ENCODE results near the gene HGD.

DNA sequence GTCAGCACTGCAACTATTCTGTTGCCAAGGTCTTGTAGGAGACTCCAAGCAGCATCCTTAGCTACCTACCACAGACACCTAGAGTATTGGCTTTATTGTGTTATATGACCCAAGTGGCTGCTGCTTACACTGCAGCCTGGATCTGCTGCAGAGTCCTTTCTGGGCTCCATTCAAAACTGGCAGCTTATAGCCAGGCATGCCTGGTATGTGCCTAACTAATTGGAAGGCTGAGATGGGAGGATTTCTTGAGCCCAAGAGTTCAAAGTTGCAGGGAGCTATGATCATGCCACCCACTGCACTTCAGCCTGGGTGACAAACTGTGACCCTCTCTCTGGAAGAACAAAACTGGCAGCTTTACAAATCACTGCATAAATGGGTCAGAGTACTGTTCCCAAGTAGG is 77.3 kb downstream of the HGD start:
- TF ChIP-seq, protein P1, sequence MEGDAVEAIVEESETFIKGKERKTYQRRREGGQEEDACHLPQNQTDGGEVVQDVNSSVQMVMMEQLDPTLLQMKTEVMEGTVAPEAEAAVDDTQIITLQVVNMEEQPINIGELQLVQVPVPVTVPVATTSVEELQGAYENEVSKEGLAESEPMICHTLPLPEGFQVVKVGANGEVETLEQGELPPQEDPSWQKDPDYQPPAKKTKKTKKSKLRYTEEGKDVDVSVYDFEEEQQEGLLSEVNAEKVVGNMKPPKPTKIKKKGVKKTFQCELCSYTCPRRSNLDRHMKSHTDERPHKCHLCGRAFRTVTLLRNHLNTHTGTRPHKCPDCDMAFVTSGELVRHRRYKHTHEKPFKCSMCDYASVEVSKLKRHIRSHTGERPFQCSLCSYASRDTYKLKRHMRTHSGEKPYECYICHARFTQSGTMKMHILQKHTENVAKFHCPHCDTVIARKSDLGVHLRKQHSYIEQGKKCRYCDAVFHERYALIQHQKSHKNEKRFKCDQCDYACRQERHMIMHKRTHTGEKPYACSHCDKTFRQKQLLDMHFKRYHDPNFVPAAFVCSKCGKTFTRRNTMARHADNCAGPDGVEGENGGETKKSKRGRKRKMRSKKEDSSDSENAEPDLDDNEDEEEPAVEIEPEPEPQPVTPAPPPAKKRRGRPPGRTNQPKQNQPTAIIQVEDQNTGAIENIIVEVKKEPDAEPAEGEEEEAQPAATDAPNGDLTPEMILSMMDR (IDR thresholded peaks at IDR 0.05; ENCODE audit: low read depth, low read length, poor library complexity, severe bottlenecking), result no peak
- no peak for TF ChIP-seq EZH2phosphoT487 (IDR thresholded peaks at IDR 0.05; ENCODE audit: borderline replicate concordance, low read length)

Data from DOHH2 (cell line).